HG02973 (cell line): ENCODE data around the gene MYL4.
"Not testable (repeated sequence)": the region's sequence is repeated elsewhere in the genome, so short reads cannot be mapped to it uniquely, and the experiment has no call there.

Experiments used
- ATAC-seq: cut with Tn5 transposase; IDR thresholded peaks from one replicate; pipeline ENCODE4 v1.9.1; 2021; ENCODE audit warnings: moderate library complexity; ENCODE audit not compliant: unreplicated experiment

Gene MYL4

GRCh38 chr17:47208744-47209488 lies at the start of gene MYL4:
TSS of gene MYL4 (plus strand) at chr17:47209348. CDS start at chr17:47209423, 75 bp downstream.
- ATAC-seq = no peak

GRCh38 chr17:47162013-47162622 lies 47.0 kb upstream of the MYL4 start:
- ATAC-seq = no peak

- no peak for ATAC-seq
These were observed 44.9 kb upstream of the MYL4 start for GRCh38 chr17:47164263-47164662.

- ATAC-seq = no peak
These were observed 44.0 kb upstream of the MYL4 start for GRCh38 chr17:47165137-47165536.

GRCh38 chr17:47166854-47167253 lies 42.3 kb upstream of the MYL4 start:
- ATAC-seq = not testable (repeated sequence)

- ATAC-seq = not testable (repeated sequence)
These were observed 40.3 kb upstream of the MYL4 start for GRCh38 chr17:47168896-47169295.

- no peak for ATAC-seq
These were observed 38.4 kb upstream of the MYL4 start for GRCh38 chr17:47170710-47171109.

GRCh38 chr17:47172696-47173565 lies 36.2 kb upstream of the MYL4 start:
- no peak for ATAC-seq

- not testable (repeated sequence) for ATAC-seq
These were observed 34.3 kb upstream of the MYL4 start for GRCh38 chr17:47174823-47175222.

GRCh38 chr17:47176389-47176826 lies 32.7 kb upstream of the MYL4 start:
- ATAC-seq = no peak

- ATAC-seq = no peak
These were observed 31.9 kb upstream of the MYL4 start for GRCh38 chr17:47177261-47177660.

GRCh38 chr17:47179141-47179540 lies 30.0 kb upstream of the MYL4 start:
- ATAC-seq = no peak

- ATAC-seq = no peak
These were observed 28.8 kb upstream of the MYL4 start for GRCh38 chr17:47180337-47180736.

- not testable (repeated sequence) for ATAC-seq
These were observed 28.2 kb upstream of the MYL4 start for GRCh38 chr17:47180988-47181387.

GRCh38 chr17:47184681-47185080 lies 24.5 kb upstream of the MYL4 start:
- ATAC-seq = no peak

GRCh38 chr17:47188271-47188875 lies 20.8 kb upstream of the MYL4 start:
- no peak for ATAC-seq

GRCh38 chr17:47188876-47189731 lies 20.0 kb upstream of the MYL4 start, which contains the start of gene CDC27:
TSS of gene CDC27 (minus strand) at chr17:47189295. CDS start at chr17:47189172, 123 bp downstream.
- ATAC-seq = peak; percentile 87

- ATAC-seq = no peak
These were observed 19.4 kb upstream of the MYL4 start for GRCh38 chr17:47189732-47190237.

- ATAC-seq = no peak
These were observed 18.9 kb upstream of the MYL4 start for GRCh38 chr17:47190243-47190642.

- ATAC-seq = no peak
These were observed 18.4 kb upstream of the MYL4 start for GRCh38 chr17:47190770-47191169.
